DMS114 treated with DMSO at 0.1 percent for 48 hours (cell line): ENCODE measurements around the gene EXOSC7.
"Not testable (repeated sequence)": the region's sequence is repeated elsewhere in the genome, so short reads cannot be mapped to it uniquely, and the experiment has no call there.

Experiments used
- DNase-seq: peaks from one replicate; lab custom pipeline; 2025; ENCODE audit not compliant: unreplicated experiment; lab: John Stamatoyannopoulos, UW

EXOSC7 gene

DNA sequence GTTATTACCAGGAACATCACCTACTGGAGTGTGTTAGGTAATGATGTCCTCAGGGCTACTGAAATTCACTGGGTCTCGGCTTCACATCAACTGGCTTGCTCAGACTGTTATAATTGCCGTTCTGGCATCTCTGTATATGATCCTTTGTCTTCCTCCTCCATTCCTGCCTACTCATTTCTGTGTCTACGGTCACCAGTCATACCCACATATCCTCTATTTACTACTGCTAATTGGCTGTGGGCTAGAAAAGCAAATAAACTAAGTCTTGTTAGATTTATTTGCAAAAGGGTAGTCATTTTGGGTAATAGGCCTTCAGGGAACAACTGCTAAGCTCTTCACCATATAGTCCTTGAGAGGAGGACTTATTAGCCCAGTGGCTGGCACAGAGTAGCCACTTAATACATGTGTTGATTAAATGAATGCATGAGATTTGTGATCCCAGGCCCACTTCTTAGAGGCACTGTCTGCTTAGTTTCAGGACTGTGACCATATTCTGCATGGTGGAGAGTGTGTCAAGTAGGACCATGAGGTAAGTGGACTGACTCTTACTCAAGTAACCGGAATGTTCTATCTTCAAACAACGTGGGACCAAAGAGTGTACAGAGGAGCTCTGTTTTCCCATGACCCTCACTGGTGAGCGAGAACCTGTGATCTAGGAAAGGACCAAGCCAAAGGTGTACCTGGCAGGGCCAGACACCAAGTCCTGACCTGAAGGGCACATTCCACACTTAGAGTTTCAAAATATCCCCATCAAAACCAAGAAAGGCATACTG, 13.2 kb upstream of the EXOSC7 start:
- DNase-seq = no peak

DNA sequence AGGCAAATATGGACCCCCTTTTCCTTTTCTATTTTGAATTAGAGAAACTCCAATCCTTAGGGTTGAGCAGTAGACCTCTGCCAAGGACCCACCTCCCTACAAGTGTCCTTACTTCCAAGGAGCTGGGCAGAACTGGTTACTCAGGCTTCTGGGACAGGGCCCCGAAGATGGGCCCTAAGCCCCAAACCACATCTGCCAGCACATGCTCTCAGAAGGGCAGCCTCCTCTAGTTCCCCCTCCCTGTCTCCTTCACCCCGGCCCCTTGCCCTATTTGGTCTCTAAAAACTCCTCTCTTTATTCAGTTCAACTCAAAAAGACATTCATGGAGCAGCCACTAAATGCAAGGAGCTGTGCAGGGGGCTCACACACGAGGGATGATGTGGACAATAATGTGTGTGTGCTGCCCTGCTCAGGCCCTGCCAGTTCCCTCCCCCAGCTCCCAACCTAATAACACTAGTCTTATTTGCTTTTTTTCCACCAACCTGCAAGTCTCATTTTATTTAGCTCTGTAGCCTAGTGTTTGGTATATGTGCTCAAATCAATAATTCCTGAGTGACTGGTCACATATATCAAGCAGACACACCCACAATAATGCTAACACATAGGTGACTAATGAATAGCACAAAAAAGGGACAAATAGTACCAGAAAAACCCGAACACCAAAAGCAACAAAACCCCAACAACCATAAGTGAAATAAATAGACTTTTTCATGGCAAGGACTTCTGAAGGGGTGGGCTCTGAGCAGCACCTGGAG, 12.3 kb upstream of the EXOSC7 start:
- no peak for DNase-seq

DNA sequence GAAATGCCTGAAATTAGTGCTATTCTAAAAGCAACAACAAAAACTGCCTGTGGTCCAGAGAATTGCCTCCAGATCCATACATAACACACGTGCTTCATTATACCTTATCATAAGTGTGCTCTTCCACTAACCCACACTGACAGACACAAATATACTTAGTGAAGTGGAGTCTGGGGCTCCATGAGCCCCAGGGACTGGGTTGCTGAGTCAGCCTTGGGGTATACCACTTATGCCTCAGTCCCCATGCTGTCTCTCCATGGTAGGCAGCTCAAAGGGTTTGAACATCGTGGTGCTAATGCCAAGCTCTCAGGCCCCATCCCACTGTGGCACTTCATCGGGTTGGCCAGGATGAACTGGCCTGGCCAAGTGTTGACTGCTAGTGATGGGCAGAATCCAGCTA, 10.9 kb upstream of the EXOSC7 start:
- DNase-seq = no peak

DNA sequence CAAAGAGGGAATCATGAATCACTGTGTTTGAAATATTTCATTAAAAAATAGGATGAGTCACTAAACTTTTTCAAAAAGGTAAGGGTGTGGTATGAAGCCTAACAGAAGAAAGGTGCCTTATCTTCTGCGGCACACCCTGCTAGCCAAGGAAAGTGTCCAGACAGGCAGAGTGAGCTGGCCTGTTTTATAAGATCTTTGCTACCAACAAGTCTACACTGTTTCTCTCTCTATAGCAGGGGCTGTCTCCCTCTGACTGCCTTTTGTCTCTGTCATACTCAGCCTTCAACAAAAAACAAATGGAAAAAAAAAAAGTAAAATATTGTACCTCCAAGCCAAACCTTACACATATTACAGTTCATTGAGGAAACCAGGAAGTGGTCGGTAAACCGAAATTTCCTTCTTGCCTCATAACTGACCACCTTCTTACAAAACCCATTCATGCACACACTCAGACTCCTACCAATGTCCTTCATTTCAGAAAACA, 9.2 kb upstream of the EXOSC7 start:
- no peak for DNase-seq

DNA sequence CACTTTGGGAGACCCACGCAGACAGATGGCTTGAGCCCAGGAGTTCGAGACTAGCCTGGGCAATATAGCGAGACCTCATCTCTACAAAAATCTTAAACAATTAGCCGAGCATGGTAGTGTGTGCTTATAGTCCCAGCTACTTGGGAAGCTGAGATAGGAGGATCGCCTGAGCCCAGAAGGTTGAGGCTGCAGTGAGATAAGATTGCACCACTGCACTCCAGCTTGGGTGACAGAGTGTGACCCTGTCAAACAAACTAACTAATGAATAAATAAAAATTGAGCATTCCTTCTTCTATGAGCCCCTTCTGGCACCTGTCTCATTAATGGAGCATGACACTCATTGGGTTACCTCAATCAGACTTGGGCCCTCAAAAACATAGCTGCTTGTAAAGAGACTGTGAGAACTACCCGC, 7.6 kb upstream of the EXOSC7 start:
- no peak for DNase-seq

DNA sequence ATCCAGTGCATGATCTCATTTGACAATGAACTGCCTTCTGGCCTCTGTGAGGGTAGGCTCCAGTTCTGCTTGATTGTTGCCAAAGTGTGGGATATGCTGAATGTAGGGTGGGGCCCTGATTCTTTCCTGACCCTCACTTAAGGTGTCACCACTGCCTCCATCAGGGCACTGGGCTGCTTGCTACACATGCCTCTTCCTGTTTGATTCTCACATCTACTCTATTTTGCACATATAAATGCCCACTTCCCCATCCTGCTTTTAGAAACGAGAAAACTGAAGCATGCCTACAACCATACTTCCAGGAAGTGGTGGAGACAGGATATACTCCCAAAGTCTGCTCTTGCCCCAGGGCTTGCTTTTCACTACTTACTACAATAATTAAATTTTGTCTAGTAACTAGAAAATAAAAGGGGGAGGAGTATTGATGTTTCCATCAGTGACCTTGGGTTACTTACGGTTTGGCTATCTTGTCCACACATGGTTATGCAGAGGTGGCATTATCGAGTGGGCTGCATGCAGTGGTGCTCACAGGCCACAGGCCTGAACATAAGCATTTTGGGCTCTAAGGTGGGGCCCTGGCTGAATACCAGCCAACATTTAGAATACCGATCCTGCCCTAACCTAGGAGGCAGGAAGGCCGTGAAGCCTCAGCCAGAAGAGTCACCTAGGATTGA, 6.8 kb upstream of the EXOSC7 start:
- no peak for DNase-seq

DNA sequence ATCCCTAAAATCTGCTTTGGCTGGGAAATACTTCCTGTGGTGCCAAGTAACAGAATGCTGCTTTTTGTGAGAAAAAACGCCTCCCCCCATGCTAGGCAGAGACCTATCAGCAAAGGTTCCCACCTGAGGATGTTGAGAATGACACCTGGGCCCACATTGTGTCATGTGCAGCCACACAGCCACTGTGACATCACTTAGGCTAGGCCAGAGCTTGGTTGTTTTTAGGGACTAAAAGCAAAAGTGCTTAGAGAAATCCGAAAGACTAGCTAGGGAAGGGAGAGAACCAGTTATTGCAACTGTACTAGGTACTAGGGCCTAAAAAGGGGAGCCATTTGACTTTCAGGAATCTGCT, 6.2 kb upstream of the EXOSC7 start:
- DNase-seq = no peak

DNA sequence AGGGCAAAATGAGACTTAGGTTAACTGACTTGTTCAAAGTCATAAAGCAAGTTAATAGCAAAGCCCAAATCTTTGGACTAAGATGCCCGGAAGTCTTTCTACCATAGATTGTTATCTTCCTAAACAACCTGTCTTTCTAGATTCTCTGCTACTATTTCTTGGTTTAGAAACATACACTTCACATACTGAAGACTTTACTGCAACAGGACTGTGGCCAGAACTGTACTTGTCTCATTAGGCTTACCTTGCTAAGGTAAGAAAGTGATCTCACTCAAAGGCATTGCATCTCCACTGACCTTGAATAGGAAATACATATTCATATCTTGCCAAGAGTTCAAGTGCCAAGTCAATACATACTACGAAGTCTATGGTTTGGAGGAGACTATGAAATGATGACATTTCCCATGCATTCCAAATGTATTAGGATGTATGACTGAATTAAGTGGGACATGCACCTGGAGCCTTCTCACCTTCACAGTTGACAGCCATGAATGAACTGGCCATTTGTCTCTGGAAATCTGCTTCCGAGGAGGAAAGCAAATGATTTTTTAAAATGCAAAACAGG, 5.0 kb upstream of the EXOSC7 start:
- no peak for DNase-seq

DNA sequence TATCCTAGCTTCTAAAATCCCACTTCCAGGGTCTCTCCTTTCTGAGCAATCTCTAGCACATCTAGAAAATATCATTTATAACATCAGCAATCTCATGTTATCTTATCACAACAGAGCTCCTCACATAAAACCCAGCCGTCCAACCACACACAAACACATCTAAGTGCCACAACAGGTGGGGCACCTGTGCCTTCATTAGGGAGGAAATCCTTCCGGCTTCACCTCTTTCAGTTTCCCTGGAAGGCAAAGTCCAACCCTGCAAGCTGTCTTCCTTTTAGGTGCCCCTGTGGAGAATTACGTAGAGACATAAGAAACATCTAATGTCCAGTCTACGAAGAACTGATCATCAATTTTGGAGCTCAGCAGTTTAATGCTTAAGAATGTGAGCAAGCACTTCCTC, 1.6 kb upstream of the EXOSC7 start:
- DNase-seq = no peak

DNA sequence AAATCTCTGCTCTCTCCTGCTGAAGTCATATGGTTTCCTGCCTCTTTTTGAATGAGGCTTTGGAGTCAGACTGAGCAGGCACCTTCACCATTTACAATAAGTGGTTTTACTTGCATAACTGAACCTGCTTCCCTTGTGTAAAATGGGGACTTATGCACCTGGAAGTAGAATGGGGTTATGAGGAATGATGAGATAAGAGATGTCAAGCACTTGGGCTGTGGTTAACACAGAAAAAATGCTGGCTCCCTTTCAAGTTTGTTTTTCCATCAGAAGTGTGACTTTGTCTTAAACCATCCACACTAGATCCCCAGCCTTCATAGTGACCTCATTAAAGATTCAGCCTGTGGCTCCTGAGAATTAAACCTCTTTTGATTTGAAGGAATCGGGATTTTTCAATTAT, 5.2 kb downstream of the EXOSC7 start:
- DNase-seq = no peak

DNA sequence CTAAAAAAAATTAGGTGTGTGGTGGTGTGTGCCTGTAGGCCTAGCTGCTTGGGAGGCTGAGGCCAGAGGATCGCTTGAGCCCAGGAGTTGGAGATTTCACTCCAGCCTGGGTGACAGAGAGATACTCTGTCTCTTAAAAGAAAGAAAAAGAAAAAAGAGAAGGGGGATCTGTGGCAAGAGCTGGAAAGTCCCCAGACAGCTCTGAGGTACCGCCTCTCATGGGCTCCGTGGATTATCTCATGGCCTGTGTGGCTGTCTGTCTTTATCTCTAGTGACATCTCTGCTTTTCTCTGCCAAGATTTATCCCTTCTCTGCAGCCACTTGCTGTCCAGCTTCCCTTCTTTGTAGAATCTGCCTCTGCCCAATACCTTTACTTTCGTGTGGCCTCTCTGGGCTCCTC, 5.7 kb downstream of the EXOSC7 start:
- DNase-seq = no peak

DNA sequence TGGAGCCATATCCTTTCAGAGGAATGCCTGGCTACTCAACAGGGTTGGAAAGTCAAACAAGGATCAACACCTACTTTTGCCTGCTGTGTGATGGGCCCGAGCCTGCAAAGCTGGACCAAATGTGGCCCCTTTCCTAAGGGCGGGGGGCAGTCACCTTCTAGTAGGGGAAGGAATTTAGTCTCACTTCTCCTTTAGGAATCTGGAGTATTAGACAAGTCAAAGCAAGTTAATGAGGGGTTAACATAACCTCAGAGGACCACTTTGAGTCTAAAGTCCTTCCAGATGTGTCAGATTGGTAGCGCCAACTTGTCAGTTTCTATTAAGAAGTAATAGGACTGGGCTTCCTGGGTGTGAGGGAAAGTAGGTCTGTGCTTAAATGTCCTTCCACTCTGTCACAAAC, 6.8 kb downstream of the EXOSC7 start:
- no peak for DNase-seq

DNA sequence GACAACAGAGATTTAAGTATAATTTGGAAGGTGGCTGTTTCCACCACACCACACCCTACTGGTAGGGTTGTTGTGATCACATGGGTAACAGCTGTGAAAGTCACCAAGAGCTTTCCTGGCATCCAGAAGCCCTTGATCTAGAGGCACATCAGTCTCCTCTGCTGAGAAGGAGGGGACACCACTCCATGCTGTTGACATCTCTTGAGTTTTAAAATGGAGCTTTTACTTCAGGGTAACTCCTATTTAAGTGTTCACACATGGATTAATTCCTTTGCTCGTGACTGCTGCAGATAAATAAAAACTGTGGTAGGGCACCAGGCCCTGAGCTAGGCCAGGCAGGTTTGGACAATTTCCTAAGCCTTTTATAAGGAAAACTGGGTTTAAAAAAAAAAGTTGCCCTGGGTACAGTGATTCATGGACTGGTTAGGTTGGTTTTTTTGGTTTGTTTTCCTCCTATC, 7.5 kb downstream of the EXOSC7 start:
- no peak for DNase-seq

DNA sequence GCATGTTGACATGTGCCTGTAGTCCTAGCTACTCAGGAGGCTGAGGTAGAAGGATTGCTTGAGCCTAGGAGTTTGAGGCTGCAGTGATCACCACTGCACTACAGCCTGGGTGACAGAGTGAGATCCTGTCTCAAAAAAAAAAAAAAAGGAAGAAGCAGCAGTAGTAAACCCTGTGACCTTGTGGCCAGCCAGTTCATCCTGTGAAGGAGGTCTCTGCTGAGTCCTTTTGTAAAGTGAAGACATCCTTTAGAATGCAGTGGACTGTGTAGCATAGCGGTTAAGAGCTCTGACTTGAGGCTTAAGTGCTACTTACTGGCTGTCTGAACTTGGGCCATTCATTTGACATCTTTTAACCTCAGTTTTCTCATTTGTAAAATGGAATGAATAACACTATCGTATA, 8.3 kb downstream of the EXOSC7 start:
- no peak for DNase-seq

DNA sequence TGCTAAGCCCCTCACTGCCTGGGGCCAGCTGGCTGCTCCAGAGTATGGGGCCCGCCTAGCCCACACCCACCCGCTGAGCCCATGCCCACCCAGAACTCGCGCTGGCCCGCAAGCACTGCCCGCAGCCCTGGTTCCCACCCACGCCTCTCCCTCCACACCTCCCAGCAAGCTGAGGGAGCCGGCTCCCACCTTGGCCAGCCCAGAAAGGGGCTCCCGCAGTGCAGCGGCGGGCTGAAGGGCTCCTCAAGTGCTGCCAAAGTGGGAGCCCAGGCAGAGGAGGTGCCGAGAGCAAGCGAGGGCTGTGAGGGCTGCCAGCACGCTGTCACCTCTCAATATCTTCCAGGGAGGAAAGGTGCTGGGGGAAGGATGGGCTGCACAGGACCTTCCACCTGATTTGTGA, 10.3 kb downstream of the EXOSC7 start:
- not testable (repeated sequence) for DNase-seq

DNA sequence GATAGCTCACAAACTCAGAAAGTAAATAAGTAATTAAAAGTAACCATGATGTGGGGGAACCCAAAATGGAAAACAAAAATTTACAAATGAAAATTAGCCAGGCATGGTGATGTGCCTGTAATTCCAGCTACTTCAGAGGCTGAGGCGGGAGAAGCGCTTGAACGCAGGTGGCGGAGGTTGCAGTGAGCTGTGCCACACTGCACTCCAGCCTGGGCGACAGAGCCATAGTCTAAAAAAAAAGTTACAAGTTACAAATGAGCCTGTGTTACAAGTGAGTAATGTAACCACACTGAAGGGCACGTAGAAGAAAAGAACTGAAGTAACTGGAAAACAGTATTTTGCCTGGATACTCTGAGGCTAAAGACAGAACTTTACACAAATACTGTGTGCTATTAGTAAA, 11.3 kb downstream of the EXOSC7 start:
- DNase-seq = no peak

DNA sequence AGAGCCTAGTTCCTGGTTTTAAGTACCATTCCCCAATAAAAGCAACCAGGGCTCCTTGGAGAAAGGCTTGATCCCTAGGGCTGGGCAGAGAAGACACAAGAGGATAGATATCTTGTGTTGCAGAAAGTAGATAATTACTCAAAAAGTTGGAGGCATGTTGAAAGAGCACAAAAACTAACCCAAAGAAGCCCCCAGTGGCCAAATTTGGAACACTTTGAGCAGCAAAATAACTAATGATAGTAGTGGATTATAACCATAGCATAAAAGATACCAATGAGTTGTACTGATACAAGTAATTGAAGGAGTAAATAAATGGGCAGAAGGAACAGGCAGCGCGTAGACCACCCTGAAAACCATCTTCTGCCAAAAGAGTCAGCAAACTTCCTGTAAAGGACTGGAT, 12.0 kb downstream of the EXOSC7 start:
- no peak for DNase-seq

DNA sequence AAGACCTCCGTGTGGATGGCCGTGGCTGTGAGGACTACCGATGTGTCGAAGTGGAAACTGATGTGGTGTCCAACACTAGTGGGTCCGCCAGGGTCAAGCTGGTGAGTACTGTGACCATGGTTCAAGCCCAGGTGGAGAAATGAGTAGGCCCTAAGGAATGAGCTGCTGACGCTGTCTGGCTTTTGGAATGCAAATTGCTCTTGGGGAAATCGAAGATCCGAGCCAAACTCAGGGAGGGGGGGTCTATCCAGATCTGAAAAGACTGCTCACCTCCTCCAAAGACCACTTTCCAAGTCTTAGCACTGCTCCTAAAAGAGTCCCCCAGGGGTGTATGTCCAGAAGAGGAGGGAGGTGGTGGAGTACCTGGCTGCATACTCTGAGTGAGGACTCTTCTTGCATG, 13.1 kb downstream of the EXOSC7 start:
- DNase-seq = no peak

DNA sequence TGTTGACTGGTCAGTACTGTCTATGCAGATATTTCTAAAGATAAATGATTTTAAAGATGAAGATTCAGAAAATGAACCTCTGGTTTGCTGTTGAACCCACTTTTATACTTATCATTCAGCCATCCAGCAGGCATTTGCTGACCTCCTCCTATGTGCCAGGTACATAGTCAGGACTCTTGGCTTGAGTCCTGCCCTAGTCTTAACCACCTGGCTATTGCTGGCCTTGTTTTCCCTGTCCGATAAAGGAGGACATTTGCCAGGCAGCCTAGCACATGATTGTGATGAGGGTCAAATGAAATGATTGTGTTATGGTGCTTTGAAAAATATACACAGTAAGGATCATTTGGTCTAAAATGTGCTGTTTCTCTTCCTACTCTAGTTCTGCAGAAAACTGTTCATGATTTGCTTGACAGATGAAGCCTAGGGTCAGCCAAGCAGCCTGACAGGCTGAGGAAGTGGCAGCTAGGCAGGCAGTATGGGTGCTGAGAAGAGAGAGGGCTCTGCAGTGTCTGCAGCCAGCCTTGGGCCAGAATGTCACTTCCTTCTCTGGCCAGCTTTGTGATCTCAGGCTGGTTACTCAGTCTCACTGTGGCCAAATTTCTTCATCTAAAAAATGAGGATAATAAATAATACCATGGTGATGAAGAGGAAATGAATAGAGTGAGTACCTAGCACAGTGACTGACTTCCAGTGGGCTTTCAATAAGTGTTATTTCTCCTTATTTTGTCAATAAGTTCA, 13.8 kb downstream of the EXOSC7 start:
- no peak for DNase-seq

DNA sequence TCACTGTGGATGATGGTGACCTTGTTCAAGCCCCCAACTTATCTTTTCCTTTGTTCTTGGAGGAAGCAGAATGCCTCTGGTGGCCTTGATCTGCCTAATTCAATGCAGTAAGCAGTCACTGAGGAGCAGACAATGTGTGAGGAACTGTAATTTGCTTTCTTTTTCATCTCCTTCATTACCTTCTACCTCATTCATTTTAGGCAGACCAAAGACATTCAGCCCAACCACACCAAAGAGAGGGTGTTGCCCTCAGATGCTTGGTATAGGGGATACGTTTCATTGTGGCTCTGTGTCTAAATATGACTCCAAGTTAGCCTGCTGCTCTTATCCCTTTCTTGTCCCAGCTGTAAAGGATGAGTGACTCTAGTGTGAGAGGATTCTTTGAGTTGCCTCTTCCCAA, 15.3 kb downstream of the EXOSC7 start:
- DNase-seq = no peak
